ENCODE results near the gene KSR1. TPM values are rescaled to one million over a fixed set of nuclear protein-coding genes. Genes with fewer than 3 reads are reported as not detected.
"Not testable (repeated sequence)": the region's sequence is repeated elsewhere in the genome, so short reads cannot be mapped to it uniquely, and the experiment has no call there.

Gene KSR1
- total RNA-seq, 6 donors from 2014 or later: 23.0 to 94.3 (median 60.9) TPM

DNA sequence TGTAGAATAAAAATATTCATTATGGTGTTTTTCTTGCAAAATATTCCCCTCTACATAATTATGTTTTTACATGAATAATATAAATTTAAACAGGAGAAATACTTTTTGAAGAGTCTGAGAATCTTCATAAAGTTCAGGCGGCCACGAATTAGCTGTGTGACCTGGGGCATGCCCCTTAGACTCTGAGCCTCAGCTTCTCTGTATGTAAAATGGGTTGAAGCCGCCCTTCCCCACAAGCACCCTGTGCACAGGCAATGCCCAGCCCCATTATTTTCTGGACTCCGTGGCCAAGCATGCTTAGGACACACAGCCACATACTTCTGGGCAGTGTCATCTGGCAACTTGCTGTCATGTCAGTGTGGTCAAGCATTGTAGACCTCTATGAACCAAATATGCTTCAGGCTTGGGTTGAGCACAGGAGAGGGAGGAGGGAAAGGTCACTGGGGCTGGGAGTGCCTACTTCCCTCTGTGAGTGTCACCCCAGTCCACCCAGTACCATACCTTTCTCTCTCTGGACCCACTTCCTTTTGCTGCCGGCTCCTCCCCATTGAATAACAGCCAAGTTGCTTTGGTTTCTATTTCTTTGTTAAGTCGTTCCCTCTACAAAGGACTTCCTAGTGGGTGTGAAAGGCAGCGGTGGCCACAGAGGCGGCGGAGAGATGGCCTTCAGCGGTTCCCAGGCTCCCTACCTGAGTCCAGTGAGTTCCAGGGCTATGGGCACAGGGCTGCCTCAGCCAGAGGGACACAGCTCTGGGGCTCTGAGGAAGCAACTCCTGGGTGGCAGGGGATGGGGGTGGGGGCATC, 174.6 kb downstream of the KSR1 start, which contains the start of gene LGALS9:
Gene LGALS9 (plus strand): TSS at position 582 of the 804 bp plus-strand sequence. CDS start 78 bp downstream, at position 660.
- H3K4me1 ChIP-seq: peaks cover 31 to 50% (median 38%) of the 10 kb centered on the region in 4 donors

GRCh38 chr17:27631411-27631760, 175.1 kb downstream of the KSR1 start:
- H3K9me3 ChIP-seq: no peaks in the 10 kb centered on the region
- 33 to 38% methylated on average over 4 to 6 of the region's 6 CpGs for WGBS, 2 donors
- H3K27ac ChIP-seq: peak overlapping the region; percentile 57 to 85 (median 74)
- peaks cover 0 to 6% (median 0%) of the 10 kb centered on the region in 4 donors for H3K36me3 ChIP-seq
- ATAC-seq (ENCODE audit: low FRiP score in 2 of 2) (peak; percentile 46 to 64), DNase-seq (peak in 1 of 2 donors; percentile 48)
- H3K27me3 ChIP-seq: no peaks in the 10 kb centered on the region
- H3K4me1 ChIP-seq: peaks cover 31 to 52% (median 38%) of the 10 kb centered on the region in 4 donors
- TF ChIP-seq EP300 (IDR thresholded peaks at IDR 0.05) (no peak), CTCF (IDR thresholded peaks at IDR 0.05) (no peak)
- H3K4me3 ChIP-seq: peak overlapping the region; percentile 5 to 54 (median 40)

More for the DNA sequence above, 174.6 kb downstream of the KSR1 start, which contains the start of gene LGALS9:
- Histone ChIP-seq H3K4me3 (peak within 1 kb of the TSS; percentile 5 to 54 (median 40)), H3K27ac (peak within 1 kb of the TSS; percentile 57 to 85 (median 74)), H3K9me3 (no peaks in the 10 kb centered on the region), H3K36me3 (peaks cover 0 to 12% (median 0%) of the 10 kb centered on the region in 4 donors), H3K27me3 (no peaks in the 10 kb centered on the region)
- ATAC-seq (ENCODE audit: low FRiP score in 2 of 2) (peak; percentile 45 to 75), DNase-seq (peak in 1 of 2 donors; percentile 54)
- 41 to 48% methylated on average over 10 of the region's 10 CpGs for WGBS, 2 donors
- peak in 1 of 4 donors; percentile 42 for TF ChIP-seq POLR2A (IDR thresholded peaks at IDR 0.05)
- no peak for TF ChIP-seq EP300 (IDR thresholded peaks at IDR 0.05)
- peak in 1 of 2 donors; percentile 47 for TF ChIP-seq POLR2AphosphoS5 (IDR thresholded peaks at IDR 0.05)

GRCh38 chr17:27631897-27632725, 175.9 kb downstream of the KSR1 start:
- H3K4me1 ChIP-seq: peaks cover 31 to 52% (median 38%) of the 10 kb centered on the region in 4 donors
- DNase-seq: no peak
- H3K27me3 ChIP-seq: no peaks in the 10 kb centered on the region
- peak overlapping the region in 3 of 4 donors; percentile 30 to 54 (median 50) for H3K4me3 ChIP-seq
- WGBS, 2 donors: 46 to 56% methylated on average over 4 to 11 of the region's 11 CpGs
- no peaks in the 10 kb centered on the region for H3K36me3 ChIP-seq
- ATAC-seq (ENCODE audit: low FRiP score in 2 of 2): no peak
- H3K27ac ChIP-seq: peak overlapping the region; percentile 31 to 85 (median 74)
- no peaks in the 10 kb centered on the region for H3K9me3 ChIP-seq
- TF ChIP-seq CTCF (IDR thresholded peaks at IDR 0.05) (no peak), POLR2AphosphoS5 (IDR thresholded peaks at IDR 0.05) (no peak), EP300 (IDR thresholded peaks at IDR 0.05) (no peak), POLR2A (IDR thresholded peaks at IDR 0.05) (no peak)

DNA sequence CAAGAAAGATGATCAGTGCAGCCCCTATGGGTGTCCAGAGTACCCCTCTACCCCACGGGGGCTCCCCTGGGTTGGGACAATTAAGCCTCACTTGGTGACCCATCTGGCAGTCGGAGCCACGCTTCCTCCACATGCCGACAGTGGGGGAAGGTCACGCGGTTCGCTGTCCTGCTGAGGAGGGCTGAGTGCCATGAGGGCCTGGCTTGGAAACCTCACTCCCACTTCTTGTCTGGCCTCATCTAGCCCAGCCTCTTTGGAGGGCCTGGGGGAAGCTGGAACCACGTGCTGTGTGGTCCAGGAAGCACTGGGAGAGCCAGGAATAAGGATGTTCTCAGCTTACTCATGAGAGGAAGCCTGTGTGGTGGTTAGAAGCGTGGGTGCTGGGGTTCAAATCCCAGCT, 176.5 kb downstream of the KSR1 start:
- H3K9me3 ChIP-seq, H3K27me3 ChIP-seq, H3K36me3 ChIP-seq: not testable (repeated sequence)
- 29 to 30% methylated on average over 5 of the region's 9 CpGs for WGBS, 2 donors
- TF ChIP-seq POLR2AphosphoS5 (IDR thresholded peaks at IDR 0.05): peak; percentile 19 to 67
- Histone ChIP-seq H3K4me3 (peak overlapping the region in 3 of 4 donors; percentile 30 to 54 (median 50)), H3K27ac (peak overlapping the region; percentile 59 to 85 (median 74)), H3K4me1 (peaks cover 31 to 52% (median 38%) of the 10 kb centered on the region in 4 donors)
- peak; percentile 85 to 91 for ATAC-seq (ENCODE audit: low FRiP score in 2 of 2)
- DNase-seq: peak in 1 of 2 donors; percentile 77

- Histone ChIP-seq H3K4me3 (no peak overlapping the region), H3K9me3 (no peaks in the 10 kb centered on the region), H3K27me3 (no peaks in the 10 kb centered on the region), H3K36me3 (no peaks in the 10 kb centered on the region), H3K27ac (peak overlapping the region; percentile 59 to 85 (median 74)), H3K4me1 (peaks cover 31 to 52% (median 38%) of the 10 kb centered on the region in 4 donors)
- 65 to 74% methylated on average over 6 to 14 of the region's 14 CpGs for WGBS, 2 donors
- DNase-seq (no peak), ATAC-seq (ENCODE audit: low FRiP score in 2 of 2) (peak in 1 of 2 donors; percentile 3)
- TF ChIP-seq POLR2A (IDR thresholded peaks at IDR 0.05) (no peak), EP300 (IDR thresholded peaks at IDR 0.05) (no peak), CTCF (IDR thresholded peaks at IDR 0.05) (no peak), POLR2AphosphoS5 (IDR thresholded peaks at IDR 0.05) (no peak)
These were observed 177.2 kb downstream of the KSR1 start for GRCh38 chr17:27633312-27634025.

All from upper lobe of left lung (tissue), 6 donors.